ENCODE data around the gene PCIF1.
A peak's percentile ranks its signal among the peaks of the same experiment; 100 is the strongest.

Gene PCIF1

DNA sequence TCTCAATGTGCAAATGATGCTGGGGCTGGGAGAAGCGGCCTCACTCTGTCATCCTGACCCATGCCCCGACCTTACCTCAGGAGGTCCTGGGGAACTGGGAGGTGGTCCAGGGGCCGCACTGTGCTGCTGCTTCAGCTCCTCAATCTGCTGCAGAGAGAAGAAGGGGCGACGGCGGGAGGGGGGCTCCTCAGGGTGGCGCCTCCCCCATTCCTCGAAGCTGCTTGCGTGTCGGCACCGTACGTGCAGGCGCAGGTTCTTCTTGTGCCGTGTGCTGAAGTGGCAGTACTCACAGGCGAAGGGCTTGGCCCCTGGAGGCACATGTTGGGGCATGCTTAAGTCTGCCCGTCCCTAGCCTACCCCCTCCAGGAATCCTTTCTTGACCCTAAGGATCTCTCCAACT is 24.6 kb downstream of the PCIF1 start:
- TF ChIP-seq, protein P1, sequence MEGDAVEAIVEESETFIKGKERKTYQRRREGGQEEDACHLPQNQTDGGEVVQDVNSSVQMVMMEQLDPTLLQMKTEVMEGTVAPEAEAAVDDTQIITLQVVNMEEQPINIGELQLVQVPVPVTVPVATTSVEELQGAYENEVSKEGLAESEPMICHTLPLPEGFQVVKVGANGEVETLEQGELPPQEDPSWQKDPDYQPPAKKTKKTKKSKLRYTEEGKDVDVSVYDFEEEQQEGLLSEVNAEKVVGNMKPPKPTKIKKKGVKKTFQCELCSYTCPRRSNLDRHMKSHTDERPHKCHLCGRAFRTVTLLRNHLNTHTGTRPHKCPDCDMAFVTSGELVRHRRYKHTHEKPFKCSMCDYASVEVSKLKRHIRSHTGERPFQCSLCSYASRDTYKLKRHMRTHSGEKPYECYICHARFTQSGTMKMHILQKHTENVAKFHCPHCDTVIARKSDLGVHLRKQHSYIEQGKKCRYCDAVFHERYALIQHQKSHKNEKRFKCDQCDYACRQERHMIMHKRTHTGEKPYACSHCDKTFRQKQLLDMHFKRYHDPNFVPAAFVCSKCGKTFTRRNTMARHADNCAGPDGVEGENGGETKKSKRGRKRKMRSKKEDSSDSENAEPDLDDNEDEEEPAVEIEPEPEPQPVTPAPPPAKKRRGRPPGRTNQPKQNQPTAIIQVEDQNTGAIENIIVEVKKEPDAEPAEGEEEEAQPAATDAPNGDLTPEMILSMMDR (conservative IDR thresholded peaks at IDR 0.05; ENCODE audit: low read depth, low read length): no peak
- DNase-seq (ENCODE audit: low read depth): no peak
- no peak overlapping the region for H3K4me3 ChIP-seq (ENCODE audit: low read depth, low read length)

DNA sequence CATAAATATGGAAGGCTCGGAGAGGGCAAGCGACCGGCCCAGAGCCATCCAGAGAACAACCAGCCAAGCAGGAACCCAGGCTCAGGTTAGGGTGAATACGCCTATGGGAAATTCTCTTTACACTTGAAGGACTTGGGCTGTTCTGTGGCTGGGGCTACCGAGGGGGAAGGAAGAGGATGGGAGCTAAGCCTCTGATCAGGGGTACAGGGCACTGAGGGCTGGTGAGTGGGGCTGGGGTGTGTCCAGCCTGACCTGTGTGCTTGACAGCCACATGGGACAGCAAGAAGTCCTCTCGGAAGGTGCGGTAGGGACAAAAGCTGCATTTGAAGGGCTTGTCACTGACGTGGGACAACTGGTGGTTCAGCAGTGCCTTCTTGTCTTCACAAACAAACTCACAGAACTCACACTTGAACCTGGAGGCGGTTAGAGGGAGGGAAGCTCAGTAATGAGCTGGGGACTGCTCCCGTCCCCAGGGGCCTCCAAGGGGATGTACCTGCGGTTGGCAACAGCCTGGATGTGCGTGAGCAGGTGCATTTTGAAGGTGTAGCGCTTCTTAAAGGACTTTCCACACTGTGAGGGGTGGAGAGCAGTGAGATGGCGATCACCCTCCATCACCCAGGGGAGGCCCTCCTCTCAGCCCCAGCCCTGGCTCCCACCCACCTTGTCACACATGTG is 25.6 kb downstream of the PCIF1 start:
- no peak overlapping the region for H3K4me3 ChIP-seq (ENCODE audit: low read depth, low read length)

DNA sequence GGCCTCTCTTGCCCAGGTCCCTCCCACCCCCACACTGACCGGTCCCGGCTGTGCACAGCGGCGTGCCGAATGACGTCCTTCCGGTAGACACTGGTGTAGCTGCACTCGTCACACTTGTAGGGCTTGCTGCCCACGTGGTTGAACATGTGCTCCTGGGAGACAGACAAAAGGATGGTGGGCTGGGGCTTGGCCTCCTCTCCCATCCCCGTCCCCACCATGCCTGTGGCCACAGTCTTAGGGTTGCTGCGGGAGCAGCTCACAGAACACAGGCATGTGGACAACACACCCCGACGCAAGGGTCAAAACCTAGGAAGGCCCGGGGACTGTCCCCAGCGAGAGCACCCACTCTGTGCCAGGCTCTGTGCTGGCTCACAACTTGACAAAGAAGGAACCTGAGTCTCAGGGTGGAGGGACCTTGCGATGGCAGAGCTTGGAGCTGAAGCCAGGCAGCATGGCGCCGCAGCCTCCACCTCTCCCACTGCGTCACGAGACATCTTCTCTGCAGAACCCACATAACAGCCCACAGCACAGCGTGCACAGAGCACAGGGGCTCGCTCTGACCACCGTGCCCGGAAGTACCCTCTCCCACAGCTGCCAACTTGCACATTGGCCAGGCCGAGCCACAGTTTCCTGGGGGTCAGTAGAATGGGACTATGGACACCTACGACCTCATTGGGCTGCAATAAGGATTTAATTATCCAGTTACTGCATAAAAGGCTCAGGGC is 27.7 kb downstream of the PCIF1 start:
- H3K4me3 ChIP-seq (ENCODE audit: low read depth, low read length): no peak overlapping the region
- DNase-seq (ENCODE audit: low read depth): no peak
- TF ChIP-seq, protein P1 (conservative IDR thresholded peaks at IDR 0.05; ENCODE audit: low read depth, low read length): no peak

More for the DNA sequence above, 25.6 kb downstream of the PCIF1 start:
- DNase-seq (ENCODE audit: low read depth): no peak
- TF ChIP-seq, protein P1 (conservative IDR thresholded peaks at IDR 0.05; ENCODE audit: low read depth, low read length): no peak

DNA sequence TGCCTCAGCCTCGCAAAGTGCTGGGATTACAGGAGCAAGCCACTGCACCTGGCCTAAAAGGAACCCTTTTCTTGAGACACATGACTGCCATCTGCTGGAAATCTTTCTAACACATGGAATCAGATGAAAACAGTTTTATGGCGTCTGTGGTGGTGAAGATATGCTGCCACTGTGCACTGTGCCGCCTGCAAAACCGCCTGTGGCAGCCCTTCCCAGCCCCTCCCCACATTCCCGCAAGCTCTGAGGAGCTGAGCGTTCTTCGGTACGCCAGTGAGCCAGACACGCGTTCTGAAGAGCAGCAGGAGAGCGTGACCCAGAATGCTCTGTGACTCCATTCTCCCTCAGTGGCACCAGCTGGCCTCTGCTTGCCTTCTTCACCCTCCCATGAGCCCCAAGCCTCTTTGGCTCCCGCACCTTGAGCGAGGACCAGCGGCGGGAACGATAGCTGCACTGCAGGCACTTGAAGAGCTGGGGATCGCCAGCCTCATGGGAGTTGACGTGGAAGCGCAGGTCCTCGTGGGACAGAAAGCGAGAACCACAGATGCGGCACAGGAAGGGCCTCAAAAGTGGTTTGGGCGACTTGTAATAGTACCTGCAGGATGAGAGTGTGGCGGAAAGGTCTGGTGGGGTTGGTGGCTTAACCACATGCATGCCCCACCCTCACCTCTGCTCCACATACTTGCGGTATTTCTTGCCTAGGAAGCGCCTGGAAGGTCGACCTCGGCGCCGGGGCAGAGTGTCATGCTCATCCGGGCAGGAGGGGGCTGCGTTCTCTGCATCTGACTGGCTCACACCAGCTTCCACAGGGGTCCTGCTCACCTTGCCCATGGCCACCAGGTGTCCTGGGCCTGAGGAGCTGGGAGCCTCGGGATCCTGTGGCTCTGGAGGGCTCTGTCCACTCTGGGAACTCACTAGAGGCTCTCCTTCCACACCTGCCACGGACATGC is 28.8 kb downstream of the PCIF1 start:
- no peak overlapping the region for H3K4me3 ChIP-seq (ENCODE audit: low read depth, low read length)
- TF ChIP-seq, protein P1 (conservative IDR thresholded peaks at IDR 0.05; ENCODE audit: low read depth, low read length): peak; percentile 49
- peak; percentile 77 for DNase-seq (ENCODE audit: low read depth)

DNA sequence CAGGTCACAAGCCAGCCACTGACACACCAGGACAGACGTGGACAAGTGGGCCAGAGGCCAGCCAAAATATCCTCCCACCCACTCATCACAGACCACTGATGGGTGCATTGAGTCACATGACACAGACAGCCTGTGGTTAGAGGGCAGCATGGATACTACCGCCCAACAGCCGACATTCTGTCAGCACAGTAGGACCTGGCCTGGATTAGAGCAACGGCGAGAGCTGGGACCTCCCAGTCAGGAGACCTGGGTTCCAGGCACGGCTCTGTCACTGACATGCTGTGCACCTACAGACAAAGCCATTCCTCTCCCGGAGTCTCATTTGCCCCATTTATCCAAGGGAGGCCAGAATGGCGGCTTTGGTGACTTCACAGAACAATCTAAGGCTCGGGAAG is 29.5 kb downstream of the PCIF1 start:
- DNase-seq (ENCODE audit: low read depth): no peak
- TF ChIP-seq, protein P1 (conservative IDR thresholded peaks at IDR 0.05; ENCODE audit: low read depth, low read length): no peak
- H3K4me3 ChIP-seq (ENCODE audit: low read depth, low read length): no peak overlapping the region

DNA sequence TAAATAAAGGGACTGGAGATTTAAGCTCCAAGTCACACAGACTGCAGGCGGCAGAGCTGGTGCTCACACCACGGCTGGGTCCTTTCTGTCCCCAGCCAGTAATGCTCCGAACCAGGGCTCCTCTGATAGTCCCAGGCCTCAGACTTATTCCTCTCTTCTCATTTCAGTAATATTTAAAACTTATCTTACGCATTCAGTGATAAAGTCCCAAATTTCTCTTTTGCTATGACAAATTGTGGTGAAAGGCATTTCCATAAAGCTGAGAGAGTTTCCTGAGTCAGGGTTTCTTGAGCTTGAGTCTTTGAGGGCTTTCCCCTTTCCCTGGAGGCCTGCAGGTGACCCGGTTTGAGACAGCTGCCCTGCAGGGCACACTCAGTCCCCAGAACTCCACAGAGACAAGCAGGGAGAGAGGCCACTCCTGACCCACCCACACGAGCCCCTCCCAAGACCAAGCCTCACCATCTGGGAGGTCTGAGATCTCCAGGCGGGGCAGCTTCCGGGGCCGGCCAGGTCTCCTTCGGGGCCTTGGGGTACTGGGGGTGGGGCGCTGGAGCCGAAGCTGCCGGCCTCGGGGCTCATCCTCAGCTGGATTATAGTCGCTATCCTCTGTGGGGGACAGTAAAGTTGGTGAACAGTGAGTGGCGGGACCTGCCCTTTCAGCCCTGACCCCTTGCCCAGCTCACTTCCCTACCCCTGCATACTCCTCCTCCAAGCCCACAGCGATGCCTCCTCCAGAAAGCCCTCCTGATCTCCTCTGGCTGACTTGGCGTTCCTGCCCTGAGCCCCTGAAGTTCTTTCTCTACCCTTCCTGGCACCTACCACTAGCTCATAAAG is 30.9 kb downstream of the PCIF1 start:
- no peak overlapping the region for H3K4me3 ChIP-seq (ENCODE audit: low read depth, low read length)
- TF ChIP-seq, protein P1 (conservative IDR thresholded peaks at IDR 0.05; ENCODE audit: low read depth, low read length): no peak

More for the DNA sequence above, 30.9 kb downstream of the PCIF1 start:
- DNase-seq (ENCODE audit: low read depth): no peak
